GM19035 (cell line): Measurements from ENCODE around the gene MELK.

Experiments used
- ATAC-seq: cut with Tn5 transposase; IDR thresholded peaks from one replicate; pipeline ENCODE4 v1.9.1; 2021; ENCODE audit not compliant: unreplicated experiment

The MELK gene

GRCh38 chr9:36576866-36577265 is 4.2 kb downstream of the MELK start:
- no peak for ATAC-seq

- no peak for ATAC-seq
Measured at GRCh38 chr9:36584620-36585460, 12.1 kb downstream of the MELK start.

GRCh38 chr9:36590231-36590630 is 17.5 kb downstream of the MELK start:
- no peak for ATAC-seq

- no peak for ATAC-seq
Measured at GRCh38 chr9:36592801-36593583, 20.3 kb downstream of the MELK start.

- ATAC-seq = no peak
Measured at GRCh38 chr9:36594213-36594612, 21.5 kb downstream of the MELK start.

GRCh38 chr9:36597412-36598178 is 24.9 kb downstream of the MELK start:
- ATAC-seq = no peak

- no peak for ATAC-seq
Measured at GRCh38 chr9:36598273-36598672, 25.6 kb downstream of the MELK start.

- peak; percentile 79 for ATAC-seq
Measured at GRCh38 chr9:36603006-36603405, 30.3 kb downstream of the MELK start.

GRCh38 chr9:36609306-36609705 is 36.6 kb downstream of the MELK start:
- ATAC-seq = no peak

GRCh38 chr9:36622121-36622520 is 49.4 kb downstream of the MELK start:
- no peak for ATAC-seq

GRCh38 chr9:36623280-36623679 is 50.6 kb downstream of the MELK start:
- ATAC-seq = no peak

GRCh38 chr9:36625006-36625615 is 52.4 kb downstream of the MELK start:
- no peak for ATAC-seq

GRCh38 chr9:36632892-36633291 is 60.2 kb downstream of the MELK start:
- no peak for ATAC-seq

- no peak for ATAC-seq
Measured at GRCh38 chr9:36637491-36638270, 65.0 kb downstream of the MELK start.

- no peak for ATAC-seq
Measured at GRCh38 chr9:36640771-36641381, 68.2 kb downstream of the MELK start.

GRCh38 chr9:36642817-36643216 is 70.1 kb downstream of the MELK start:
- no peak for ATAC-seq

GRCh38 chr9:36656842-36657241 is 84.1 kb downstream of the MELK start:
- ATAC-seq = no peak

GRCh38 chr9:36659500-36659899 is 86.8 kb downstream of the MELK start:
- no peak for ATAC-seq

GRCh38 chr9:36664806-36665205 is 92.1 kb downstream of the MELK start:
- ATAC-seq = no peak

- ATAC-seq = no peak
Measured at GRCh38 chr9:36665387-36665786, 92.7 kb downstream of the MELK start.
